SU-DHL-6 (cell line): ENCODE measurements around the gene ACSM2A.
"Not testable (repeated sequence)": the region's sequence is repeated elsewhere in the genome, so short reads cannot be mapped to it uniquely, and the experiment has no call there.

ENCODE experiments used
- H2AFZ ChIP-seq: fragments of 200-600 bp; sonication (generic); 2 replicates; pipeline ENCODE4 v1.6.1; 2014; ENCODE audit warnings: low read depth, mild to moderate bottlenecking, moderate library complexity, mixed read lengths, antibody characterized with exemption, low read length; ENCODE audit not compliant: severe bottlenecking
- H3F3A ChIP-seq: fragments of 200-600 bp; shearing (Covaris generic); 2 replicates; pipeline ENCODE4 v1.6.0; 2016; ENCODE audit warnings: antibody characterized with exemption, mild to moderate bottlenecking; ENCODE audit not compliant: insufficient read depth
- H3K27ac ChIP-seq: fragments of 200-600 bp; sonication (generic); 2 replicates; pipeline ENCODE4 v1.5.1; 2016; ENCODE audit warnings: low read depth, mild to moderate bottlenecking, low read length, moderate library complexity, mixed read lengths
- H3K27me3 ChIP-seq: fragments of 200-600 bp; sonication (generic), shearing (Covaris generic); 2 replicates; pipeline ENCODE4 v1.6.0; 2014; ENCODE audit warnings: mild to moderate bottlenecking, low read length
- H3K36me3 ChIP-seq: fragments of 200-600 bp; sonication (generic); 2 replicates; pipeline ENCODE4 v1.6.1; 2014; ENCODE audit warnings: mild to moderate bottlenecking, low read length, mixed read lengths
- H3K4me2 ChIP-seq: fragments of 300-600, 200-600 bp; shearing (Covaris generic), sonication (generic); 2 replicates; pipeline ENCODE4 v1.6.0; 2014; ENCODE audit warnings: low read length, low read depth, mild to moderate bottlenecking; ENCODE audit not compliant: poor library complexity, severe bottlenecking
- H3K4me3 ChIP-seq: fragments of 200-600 bp; sonication (generic); 2 replicates; pipeline ENCODE4 v1.5.1; 2014; ENCODE audit warnings: antibody characterized with exemption, low read length, mild to moderate bottlenecking, mixed read lengths; ENCODE audit not compliant: insufficient read depth, poor library complexity, severe bottlenecking
- H3K79me2 ChIP-seq: fragments of 200-600 bp; sonication (generic); 2 replicates; pipeline ENCODE4 v1.6.1; 2014; ENCODE audit warnings: mild to moderate bottlenecking, low read length, moderate library complexity; ENCODE audit not compliant: insufficient read depth
- H3K9ac ChIP-seq: fragments of 200-600 bp; sonication (generic); 2 replicates; pipeline ENCODE4 v1.7.0; 2014; ENCODE audit warnings: mild to moderate bottlenecking, low read length
- H3K9me2 ChIP-seq: fragments of 200-600 bp; sonication (generic); replicated peaks from 2 replicates; pipeline ENCODE4 v1.6.1; 2014; ENCODE audit warnings: low read length; ENCODE audit not compliant: insufficient read depth
- H3K9me3 ChIP-seq: fragments of 200-600 bp; sonication (generic); 2 replicates; pipeline ENCODE4 v1.6.1; 2014; ENCODE audit warnings: low read length, mixed read lengths; ENCODE audit not compliant: insufficient read depth
- H4K20me1 ChIP-seq: fragments of 200-600 bp; sonication (generic); 2 replicates; pipeline ENCODE4 v1.6.1; 2014; ENCODE audit warnings: low read depth, mild to moderate bottlenecking, antibody characterized with exemption, low read length, moderate library complexity, mixed read lengths
- EZH2phosphoT487 ChIP-seq: fragments of 200-600 bp; sonication (generic), shearing (Covaris generic); conservative IDR thresholded peaks from 2 replicates; pipeline ENCODE4 v1.6.1; 2018; ENCODE audit warnings: mild to moderate bottlenecking, antibody characterized with exemption, low read length, moderate library complexity, mixed read lengths
- TF ChIP-seq, protein P1 (sequence below): fragments of 200-600 bp; sonication (generic); IDR thresholded peaks from one replicate; pipeline ENCODE4 v1.5.1; 2017; ENCODE audit warnings: antibody characterized with exemption, mild to moderate bottlenecking, low read length, moderate library complexity; ENCODE audit not compliant: insufficient read depth, poor library complexity, severe bottlenecking

The ACSM2A gene

GRCh38 chr16:20451364-20451763, at the start of gene ACSM2A:
Gene ACSM2A (plus strand): TSS chr16:20451521. CDS start chr16:20460115, 8,594 bp downstream.
- H3F3A ChIP-seq, H3K4me2 ChIP-seq, H3K36me3 ChIP-seq, H3K9me3 ChIP-seq, H4K20me1 ChIP-seq, H2AFZ ChIP-seq, H3K9me2 ChIP-seq, H3K27ac ChIP-seq, H3K4me3 ChIP-seq, H3K27me3 ChIP-seq, H3K9ac ChIP-seq, H3K79me2 ChIP-seq: not testable (repeated sequence)

- no peak overlapping the region for H3K27ac ChIP-seq
- H3K4me3 ChIP-seq, result no peak overlapping the region
Observed at GRCh38 chr16:20402651-20403050, 48.7 kb upstream of the ACSM2A start.

GRCh38 chr16:20404637-20405036, 46.7 kb upstream of the ACSM2A start, which contains the start of gene PDILT:
Gene PDILT (minus strand): TSS chr16:20404737. CDS start chr16:20399300, 5,437 bp downstream.
- Histone ChIP-seq H2AFZ (no peak within 1 kb of the TSS), H3K4me3 (no peak within 1 kb of the TSS), H3K36me3 (no peaks in the 10 kb centered on the region), H3F3A (no peaks in the 10 kb centered on the region), H3K9ac (no peak within 1 kb of the TSS), H3K4me2 (no peak within 1 kb of the TSS), H3K27me3 (0 out of 2 replicates have a peak, but pooled peaks cover 2% of the 10 kb centered on the region), H4K20me1 (no peaks in the 10 kb centered on the region), H3K9me2 (no peaks in the 10 kb centered on the region), H3K9me3 (no peaks in the 10 kb centered on the region), H3K79me2 (no peaks in the 10 kb centered on the region), H3K27ac (no peak within 1 kb of the TSS)
- TF ChIP-seq, protein P1, sequence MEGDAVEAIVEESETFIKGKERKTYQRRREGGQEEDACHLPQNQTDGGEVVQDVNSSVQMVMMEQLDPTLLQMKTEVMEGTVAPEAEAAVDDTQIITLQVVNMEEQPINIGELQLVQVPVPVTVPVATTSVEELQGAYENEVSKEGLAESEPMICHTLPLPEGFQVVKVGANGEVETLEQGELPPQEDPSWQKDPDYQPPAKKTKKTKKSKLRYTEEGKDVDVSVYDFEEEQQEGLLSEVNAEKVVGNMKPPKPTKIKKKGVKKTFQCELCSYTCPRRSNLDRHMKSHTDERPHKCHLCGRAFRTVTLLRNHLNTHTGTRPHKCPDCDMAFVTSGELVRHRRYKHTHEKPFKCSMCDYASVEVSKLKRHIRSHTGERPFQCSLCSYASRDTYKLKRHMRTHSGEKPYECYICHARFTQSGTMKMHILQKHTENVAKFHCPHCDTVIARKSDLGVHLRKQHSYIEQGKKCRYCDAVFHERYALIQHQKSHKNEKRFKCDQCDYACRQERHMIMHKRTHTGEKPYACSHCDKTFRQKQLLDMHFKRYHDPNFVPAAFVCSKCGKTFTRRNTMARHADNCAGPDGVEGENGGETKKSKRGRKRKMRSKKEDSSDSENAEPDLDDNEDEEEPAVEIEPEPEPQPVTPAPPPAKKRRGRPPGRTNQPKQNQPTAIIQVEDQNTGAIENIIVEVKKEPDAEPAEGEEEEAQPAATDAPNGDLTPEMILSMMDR, result no peak
- TF ChIP-seq EZH2phosphoT487, result no peak

More at GRCh38 chr16:20402651-20403050, 48.7 kb upstream of the ACSM2A start:
- Histone ChIP-seq H3K9me3 (no peaks in the 10 kb centered on the region), H3K27me3 (0 out of 2 replicates have a peak, but pooled peaks cover 2% of the 10 kb centered on the region), H3F3A (no peaks in the 10 kb centered on the region), H4K20me1 (no peaks in the 10 kb centered on the region), H2AFZ (no peak overlapping the region), H3K9ac (no peak overlapping the region), H3K9me2 (no peaks in the 10 kb centered on the region), H3K79me2 (no peaks in the 10 kb centered on the region), H3K4me2 (no peak overlapping the region), H3K36me3 (no peaks in the 10 kb centered on the region)
- TF ChIP-seq, protein P1, result no peak
- no peak for TF ChIP-seq EZH2phosphoT487

DNA sequence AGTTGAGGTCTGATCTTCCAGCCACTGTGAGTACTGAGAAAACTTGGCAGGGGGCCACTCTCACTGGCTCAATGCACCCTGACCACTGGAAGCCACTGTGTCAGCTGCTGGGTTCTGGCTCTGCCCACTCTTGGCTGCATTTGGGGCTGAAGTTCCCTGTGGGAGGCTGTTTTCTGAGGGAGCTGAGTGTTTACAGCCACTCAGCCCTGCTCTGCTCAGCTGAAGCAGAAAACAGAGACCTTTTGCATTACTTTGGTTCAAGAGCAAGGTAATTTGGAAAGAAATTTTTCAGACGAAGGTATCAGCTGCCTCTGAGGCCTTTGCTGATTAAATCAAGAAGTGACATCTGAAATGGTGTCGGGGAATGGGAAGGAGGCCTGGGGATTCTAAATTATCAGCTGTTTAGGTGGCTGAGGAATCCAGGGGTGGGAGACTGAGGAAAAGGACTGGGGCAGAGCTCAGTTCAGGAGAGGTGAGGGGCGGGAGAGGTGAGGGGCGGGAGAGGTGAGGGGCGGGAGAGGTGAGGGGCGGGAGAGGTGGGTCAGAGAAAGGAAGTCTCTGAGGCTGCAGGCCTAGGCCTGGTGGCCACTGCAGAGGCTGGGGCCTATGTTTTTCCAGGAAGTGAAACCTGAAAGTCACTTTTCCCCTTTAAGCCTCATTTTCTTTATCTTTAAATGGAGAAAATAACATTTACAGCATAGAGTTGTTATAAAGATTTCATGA, 41.8 kb upstream of the ACSM2A start, which contains the start of gene ACSM5:
ACSM5 (plus strand) TSS at position 137 of the 723 bp plus-strand sequence. CDS start 1,951 bp downstream, outside the sequence.
- H3K4me3 ChIP-seq, result no peak within 1 kb of the TSS
- H3K9ac ChIP-seq, result no peak within 1 kb of the TSS
- TF ChIP-seq, protein P1, result no peak
- no peak for TF ChIP-seq EZH2phosphoT487
- no peak within 1 kb of the TSS for H3K4me2 ChIP-seq
- no peaks in the 10 kb centered on the region for H4K20me1 ChIP-seq
- no peak within 1 kb of the TSS for H2AFZ ChIP-seq
- H3K9me3 ChIP-seq, result no peaks in the 10 kb centered on the region
- no peaks in the 10 kb centered on the region for H3F3A ChIP-seq
- no peaks in the 10 kb centered on the region for H3K36me3 ChIP-seq
- no peak within 1 kb of the TSS for H3K27ac ChIP-seq
- H3K27me3 ChIP-seq, result no peaks in the 10 kb centered on the region
- no peaks in the 10 kb centered on the region for H3K79me2 ChIP-seq
- H3K9me2 ChIP-seq, result no peaks in the 10 kb centered on the region
